NCI-H2171 treated with DMSO at 0.1 percent for 48 hours (cell line): Measurements from ENCODE around the gene FAM120AOS.

Experiments used
- DNase-seq: peaks from one replicate; lab custom pipeline; 2025; lab: John Stamatoyannopoulos, UW

Gene FAM120AOS

GRCh38 chr9:93437996-93438395 lies 15.4 kb downstream of the FAM120AOS start:
- no peak for DNase-seq

DNA sequence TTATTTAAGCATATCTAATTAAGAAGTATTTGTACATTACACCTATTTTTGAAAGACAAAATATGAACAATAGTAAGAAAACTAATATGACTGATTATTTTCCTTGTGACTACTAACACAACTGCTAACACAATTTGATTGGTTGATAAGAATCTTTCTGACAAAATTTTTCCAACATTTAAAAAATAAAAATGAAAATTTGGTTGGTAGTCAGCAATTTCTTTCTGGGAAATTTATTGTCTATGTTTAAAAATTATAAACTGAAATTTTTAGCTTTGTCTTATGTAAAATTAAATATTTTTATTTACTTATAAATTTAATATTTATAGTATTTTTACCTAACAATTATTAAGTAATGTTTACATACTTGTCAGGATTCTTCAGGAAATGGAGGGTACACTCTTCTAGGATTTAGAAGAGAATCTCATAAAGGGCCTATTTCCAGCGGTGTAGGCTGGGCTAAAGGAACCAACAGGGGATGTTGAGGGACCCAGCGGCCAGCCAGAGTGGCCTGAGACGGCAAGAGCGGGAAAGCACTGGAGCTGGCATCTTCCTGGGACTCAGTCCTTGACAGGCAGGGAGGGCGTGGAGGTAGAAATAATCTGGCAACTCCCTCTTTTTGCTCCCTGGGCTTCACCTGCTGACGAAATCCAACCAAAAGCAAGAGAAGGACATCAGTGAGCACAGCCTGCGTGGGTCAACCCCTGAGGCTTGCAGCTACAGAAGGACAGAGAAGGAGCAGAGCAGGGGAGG lies 16.6 kb downstream of the FAM120AOS start:
- DNase-seq = no peak

DNA sequence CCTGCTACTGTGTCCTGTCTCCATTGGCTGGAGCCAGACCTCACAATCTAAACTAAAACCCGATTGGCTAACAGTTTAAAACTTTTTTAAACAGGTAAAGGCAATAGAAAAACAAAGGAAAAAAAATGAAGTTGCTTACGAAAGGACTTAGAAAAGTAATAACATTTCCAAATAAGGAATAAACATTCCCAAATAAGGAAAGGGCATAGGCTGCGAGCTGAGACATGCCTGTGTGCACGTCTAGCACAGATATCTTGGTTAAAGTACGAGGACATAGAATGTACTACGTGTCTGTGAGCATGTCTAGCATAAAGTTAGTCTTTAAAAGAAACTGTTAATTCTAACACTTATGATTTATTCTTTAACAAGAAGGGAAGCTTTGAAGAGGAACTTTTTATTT lies 17.2 kb downstream of the FAM120AOS start:
- no peak for DNase-seq

DNA sequence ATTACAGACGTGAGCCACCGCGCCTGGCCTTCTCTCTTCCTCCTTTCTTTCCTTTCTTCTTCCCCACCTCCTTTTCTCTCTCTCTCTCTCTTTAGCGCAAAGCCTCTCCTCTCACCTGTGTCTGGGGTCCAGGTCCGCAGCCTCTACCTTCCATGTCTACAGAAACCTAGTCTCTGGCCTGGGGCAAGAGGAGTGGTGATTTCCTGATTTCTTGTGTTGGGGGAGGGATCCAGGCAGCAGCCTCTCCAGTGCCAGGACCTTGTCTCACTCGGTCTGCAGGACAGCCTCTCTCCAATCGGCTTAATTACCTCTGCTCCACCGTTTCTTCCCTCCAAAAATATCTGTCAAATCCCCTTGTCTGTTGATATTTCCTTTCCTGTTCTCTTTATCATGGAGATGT lies 18.0 kb downstream of the FAM120AOS start:
- no peak for DNase-seq

GRCh38 chr9:93434056-93434455 lies 19.3 kb downstream of the FAM120AOS start:
- no peak for DNase-seq

DNA sequence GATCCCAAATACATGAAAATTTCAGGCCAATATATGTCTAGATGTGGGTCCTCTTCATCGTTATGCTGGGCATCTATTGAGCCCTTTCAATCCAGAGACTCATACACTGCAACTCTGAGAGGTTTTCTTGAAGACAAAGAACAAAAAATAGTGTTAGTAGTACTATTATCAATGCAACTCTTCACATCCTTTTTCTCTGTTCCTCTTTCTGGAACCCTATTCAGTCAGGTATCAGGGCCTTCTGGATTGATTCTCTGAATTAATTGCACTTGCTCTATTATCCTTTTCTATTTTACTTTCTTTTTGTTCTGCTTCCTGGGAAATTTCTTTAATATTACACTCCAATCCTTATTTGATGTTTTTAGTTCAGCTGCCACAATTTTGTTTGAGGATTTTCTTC lies 20.4 kb downstream of the FAM120AOS start:
- no peak for DNase-seq

DNA sequence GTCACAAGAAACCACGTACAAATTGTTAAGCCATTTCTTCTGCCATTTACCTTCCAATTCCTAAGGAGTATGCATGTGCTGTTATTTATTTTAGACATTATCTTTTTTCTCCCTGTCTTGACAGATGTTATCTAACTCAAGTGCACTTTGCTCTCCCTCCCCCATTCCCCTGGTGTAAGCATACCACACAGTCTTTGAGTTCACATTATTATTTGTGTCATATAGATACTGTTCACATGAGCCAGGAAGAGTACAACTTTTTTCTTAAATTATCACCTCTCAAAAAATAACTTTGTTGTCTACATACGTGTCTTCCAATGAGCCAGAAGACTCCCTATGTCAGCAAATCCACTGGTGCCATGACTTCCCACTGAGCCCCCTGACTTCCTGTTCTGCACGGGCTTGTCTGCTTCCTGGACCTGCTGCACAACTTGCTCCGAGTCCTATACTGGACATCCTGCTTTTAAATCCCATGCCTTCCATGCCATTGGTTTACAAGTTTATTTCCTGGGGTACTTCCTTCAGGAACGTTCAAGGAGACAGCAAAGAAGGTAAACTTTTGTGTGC lies 21.8 kb downstream of the FAM120AOS start:
- peak; percentile 6 for DNase-seq

GRCh38 chr9:93427655-93428379 lies 25.6 kb downstream of the FAM120AOS start:
- DNase-seq = no peak

GRCh38 chr9:93422977-93423616 lies 30.3 kb downstream of the FAM120AOS start:
- no peak for DNase-seq

DNA sequence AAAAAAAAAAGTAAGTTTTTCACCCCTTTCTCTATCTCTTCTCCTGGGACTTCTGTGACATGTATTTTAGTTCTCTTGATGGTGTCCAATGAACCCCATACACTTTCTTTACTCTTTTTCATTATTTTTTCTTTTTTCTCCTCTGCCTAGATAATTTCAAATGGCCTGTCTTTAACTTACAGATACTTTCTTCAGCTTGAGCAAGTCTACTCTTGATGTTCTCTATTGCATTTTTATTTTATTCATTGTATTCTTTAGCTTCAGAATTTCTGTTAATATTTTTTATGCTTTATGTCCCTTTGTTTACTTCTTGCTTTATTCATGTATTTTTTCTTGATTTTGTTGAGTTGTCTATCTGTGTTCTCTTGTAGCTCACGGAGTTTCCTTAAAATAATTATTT lies 34.4 kb downstream of the FAM120AOS start:
- DNase-seq = no peak

DNA sequence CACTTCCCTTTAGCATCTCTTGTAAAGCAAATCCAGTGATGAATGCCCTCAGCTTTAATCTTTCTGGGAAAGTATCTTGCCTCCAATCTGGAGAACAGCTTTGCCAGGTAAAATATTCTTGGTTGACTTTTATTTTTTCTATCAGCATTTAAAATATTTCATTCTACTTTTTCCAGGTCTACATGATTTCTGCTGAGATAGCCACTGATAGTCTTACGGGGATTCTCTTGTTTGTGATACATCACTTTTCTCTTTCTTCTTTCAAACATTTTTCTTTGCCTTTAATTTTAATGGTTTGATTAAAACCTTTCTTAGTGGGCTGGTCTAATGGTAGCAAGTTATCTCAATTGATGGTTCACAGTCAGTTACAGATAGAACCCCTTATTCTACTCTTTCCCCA lies 35.8 kb downstream of the FAM120AOS start:
- no peak for DNase-seq

DNA sequence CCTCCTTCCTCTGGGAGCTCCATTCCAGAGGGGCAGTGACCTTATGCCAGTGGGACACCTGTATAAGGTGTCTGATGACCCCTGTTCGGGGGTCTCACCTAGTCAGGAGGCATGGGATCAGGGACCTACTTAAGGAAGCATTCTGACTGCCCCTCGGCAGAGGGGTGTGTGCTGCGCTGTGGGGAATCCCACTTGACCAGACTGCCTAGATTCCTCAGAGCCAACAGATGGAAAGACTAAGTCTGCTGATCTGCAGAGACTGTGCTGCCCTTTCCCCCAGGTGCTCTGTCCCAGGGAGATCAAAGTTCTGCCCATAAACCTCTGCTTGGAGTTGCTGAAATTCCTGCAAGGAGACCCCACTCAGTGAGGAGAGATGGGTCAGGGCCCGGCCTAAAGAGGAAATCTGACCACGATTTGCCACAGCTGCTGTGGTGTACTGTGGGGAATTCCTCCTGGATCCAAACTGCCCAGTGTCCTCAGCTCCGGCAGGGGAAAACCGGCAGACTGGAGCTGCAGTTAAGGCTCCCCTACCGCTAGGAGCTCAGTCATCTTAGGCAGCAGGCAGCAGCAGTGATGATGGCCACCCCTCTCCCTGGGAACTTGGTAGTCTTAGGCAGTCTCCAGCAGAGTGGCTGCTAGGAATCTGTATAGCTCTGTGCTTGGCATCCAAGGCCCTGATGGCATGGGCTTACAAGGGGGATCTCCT lies 36.7 kb downstream of the FAM120AOS start:
- no peak for DNase-seq

GRCh38 chr9:93415176-93415690 lies 38.1 kb downstream of the FAM120AOS start:
- DNase-seq = no peak

- no peak for DNase-seq
These were observed 39.9 kb downstream of the FAM120AOS start for GRCh38 chr9:93413530-93413929.

DNA sequence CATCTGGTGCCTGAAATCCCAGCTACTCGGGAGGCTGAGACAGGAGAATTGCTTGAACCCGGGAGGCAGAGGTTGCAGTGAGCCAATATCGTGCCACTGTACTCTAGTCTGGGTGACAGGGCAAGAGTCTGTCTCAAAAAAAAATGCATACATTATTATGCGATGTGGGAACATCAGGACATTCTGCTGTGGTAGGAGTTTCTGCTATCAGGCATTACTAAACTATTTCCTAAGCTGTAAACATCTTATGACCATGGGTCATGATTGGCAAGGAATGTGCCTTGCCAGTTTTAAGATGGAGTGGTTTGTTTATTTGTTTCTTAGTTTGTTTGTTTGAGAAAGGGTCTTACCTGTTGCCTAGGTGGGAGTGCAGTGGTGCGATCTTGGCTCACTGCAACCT lies 47.0 kb downstream of the FAM120AOS start:
- DNase-seq = no peak

- no peak for DNase-seq
These were observed 54.9 kb downstream of the FAM120AOS start for GRCh38 chr9:93398471-93398870.

- DNase-seq = no peak
These were observed 55.6 kb downstream of the FAM120AOS start for GRCh38 chr9:93397661-93398373.
